Measurements from ENCODE around the gene ACVR1C.

Gene ACVR1C

GRCh38 chr2:157492189-157492773, 136.4 kb downstream of the ACVR1C start:
- peak; percentile 55 to 75 for DNase-seq

- DNase-seq = no peak
Measured at GRCh38 chr2:157489983-157490382, 138.7 kb downstream of the ACVR1C start.

- DNase-seq = no peak
Measured at GRCh38 chr2:157488877-157489276, 139.8 kb downstream of the ACVR1C start.

GRCh38 chr2:157487747-157488146, 140.9 kb downstream of the ACVR1C start:
- no peak for DNase-seq

GRCh38 chr2:157487271-157487610, 141.4 kb downstream of the ACVR1C start:
- no peak for DNase-seq

GRCh38 chr2:157486596-157487270, 141.9 kb downstream of the ACVR1C start:
- DNase-seq = no peak

- peak; percentile 17 to 42 for DNase-seq
Measured at GRCh38 chr2:157480182-157480961, 148.3 kb downstream of the ACVR1C start.

GRCh38 chr2:157479081-157480027, 149.3 kb downstream of the ACVR1C start:
- no peak for DNase-seq

GRCh38 chr2:157477919-157478318, 150.7 kb downstream of the ACVR1C start:
- DNase-seq = peak in 1 of 2 experiments; percentile 35

- no peak for DNase-seq
Measured at GRCh38 chr2:157476953-157477709, 151.5 kb downstream of the ACVR1C start.
